OCI-LY7 (cell line): ENCODE measurements around the gene ATXN1L. TPM values are rescaled to one million over a fixed set of nuclear protein-coding genes. Genes with fewer than 3 reads are reported as not detected.
A peak's percentile ranks its signal among the peaks of the same experiment; 100 is the strongest.

ENCODE experiments used
- BruUV-seq: library from RNA; stranded (reverse); fragments of 400-500 nt; replicated peaks from 2 replicates; lab custom pipeline; 2021; lab: Mats Ljungman, UMichigan
- CTCF ChIA-PET: fragments of 300-600 bp; sonication (Branson Sonifier 250); formaldehyde crosslinking; loops from one replicate; lab custom pipeline; 2022; ENCODE audit warnings: antibody characterized with exemption; ENCODE audit not compliant: unreplicated experiment; lab: Charles Lee
- POLR2A ChIA-PET: fragments of 300-600 bp; sonication (Branson Sonifier 250); formaldehyde crosslinking; loops from one replicate; lab custom pipeline; 2022; ENCODE audit warnings: antibody characterized with exemption; lab: Charles Lee
- DNase-seq: peaks from one replicate; pipeline ENCODE4 v3.0.0-alpha.2; 2015; ENCODE audit warnings: low spot score
- H2AFZ ChIP-seq: fragments of 200-600 bp; sonication (generic), shearing (Covaris generic); 2 replicates; pipeline ENCODE4 v1.6.1; 2014; ENCODE audit warnings: mild to moderate bottlenecking, antibody characterized with exemption, low read length, moderate library complexity
- H3K27ac ChIP-seq: fragments of 200-600 bp; sonication (generic); 2 replicates; pipeline ENCODE4 v1.5.1; 2014; ENCODE audit warnings: mixed run types, low read depth, mild to moderate bottlenecking, moderate library complexity, low read length, inconsistent platforms; ENCODE audit not compliant: poor library complexity, severe bottlenecking
- H3K36me3 ChIP-seq: fragments of 200-600 bp; sonication (generic); 2 replicates; pipeline ENCODE4 v1.6.1; 2014; ENCODE audit warnings: mild to moderate bottlenecking, antibody characterized with exemption, low read length, moderate library complexity, mixed read lengths; ENCODE audit not compliant: insufficient read depth
- H3K4me1 ChIP-seq: fragments of 200-600 bp; sonication (generic); 2 replicates; pipeline ENCODE4 v1.5.1; 2014; ENCODE audit warnings: mild to moderate bottlenecking, low read length; ENCODE audit not compliant: insufficient read depth, poor library complexity, severe bottlenecking
- H3K4me2 ChIP-seq: fragments of 200-600 bp; sonication (generic); 2 replicates; pipeline ENCODE4 v1.6.1; 2014; ENCODE audit warnings: mild to moderate bottlenecking, low read length
- H3K4me3 ChIP-seq: fragments of 200-600 bp; sonication (generic); 2 replicates; pipeline ENCODE4 v1.5.1; 2014; ENCODE audit warnings: mild to moderate bottlenecking, low read depth, low read length; ENCODE audit not compliant: poor library complexity, severe bottlenecking
- H3K79me2 ChIP-seq: fragments of 200-600 bp; sonication (generic); 2 replicates; pipeline ENCODE4 v1.6.1; 2016; ENCODE audit warnings: low read depth, mild to moderate bottlenecking, low read length, moderate library complexity, mixed read lengths; ENCODE audit not compliant: insufficient read depth
- H3K9me2 ChIP-seq: fragments of 200-600 bp; sonication (generic); 2 replicates; pipeline ENCODE4 v1.6.1; 2016; ENCODE audit warnings: mild to moderate bottlenecking, low read length, mixed read lengths; ENCODE audit not compliant: insufficient read depth
- H3K9me3 ChIP-seq: fragments of 200-600 bp; sonication (generic); 2 replicates; pipeline ENCODE4 v1.6.1; 2014; ENCODE audit warnings: mild to moderate bottlenecking, mixed run types, low read length, mixed read lengths
- H4K20me1 ChIP-seq: fragments of 200-600 bp; sonication (generic); 2 replicates; pipeline ENCODE4 v1.6.1; 2014; ENCODE audit warnings: mild to moderate bottlenecking, antibody characterized with exemption, low read length, moderate library complexity, mixed read lengths; ENCODE audit not compliant: insufficient read depth
- EZH2phosphoT487 ChIP-seq: fragments of 200-600 bp; sonication (generic); IDR thresholded peaks from 2 replicates; pipeline ENCODE4 v1.6.1; 2018; ENCODE audit warnings: low read depth, borderline replicate concordance, mild to moderate bottlenecking, mixed run types, antibody characterized with exemption, low read length, moderate library complexity, mixed read lengths
- intact Hi-C: fragments of 100-400 bp; cut with micrococcal nuclease; formaldehyde crosslinking; loops from one replicate; pipeline ENCODE4 v1.10.0; 2022; ENCODE audit not compliant: unreplicated experiment
- total RNA-seq, 2 experiments: library from RNA; depleted of rRNA in 1 of 2; stranded (reverse); fragments of >200 nt in 1 of 2; shearing (Covaris generic) in 1 of 2; gene quantifications; 2 replicates each; pipeline ENCODE4 v1.2.3, GENCODE V29; 2014 to 2022
- TF ChIP-seq, protein P1 (sequence below): fragments of 200-600 bp; sonication (generic); conservative IDR thresholded peaks from 2 replicates; pipeline ENCODE4 v1.5.1; 2014; ENCODE audit warnings: mild to moderate bottlenecking, antibody characterized with exemption, low read length, moderate library complexity, mixed read lengths

ATXN1L gene
- total RNA-seq, 2 experiments from 2014 or later, result 12.5 to 19.5 TPM

DNA sequence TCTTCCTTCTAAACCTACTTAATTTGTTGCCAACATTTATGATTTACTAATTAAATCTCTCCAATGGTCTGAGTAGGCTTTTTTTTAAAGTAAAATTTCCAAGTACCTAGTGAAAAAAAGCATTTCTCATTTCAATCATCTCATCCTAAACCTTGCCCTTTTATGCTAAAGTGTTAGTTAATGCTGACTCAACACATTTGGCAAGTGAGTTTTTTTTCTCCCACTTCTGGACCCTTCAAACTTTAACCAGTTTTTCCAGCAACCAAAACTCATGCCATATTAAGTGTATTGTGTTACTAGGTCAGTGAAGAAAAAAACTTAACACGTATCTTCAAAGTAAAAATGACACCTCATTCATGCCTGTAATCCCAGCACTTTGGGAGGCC is 42.5 kb upstream of the ATXN1L start:
- POLR2A ChIA-PET, result interaction anchor here (1.6 kb wide), 1 partner anchor 37 kb away, joined by 3 read pairs; no protein-coding TSS in a partner anchor
- CTCF ChIA-PET, result no interaction called here
- Histone ChIP-seq H3K4me2 (no peak overlapping the region), H3K9me2 (no peaks in the 10 kb centered on the region), H3K4me1 (peaks cover 15% of the 10 kb centered on the region), H3K36me3 (peaks cover 63% of the 10 kb centered on the region), H2AFZ (no peak overlapping the region), H3K79me2 (peaks cover 87% of the 10 kb centered on the region), H3K4me3 (no peak overlapping the region), H4K20me1 (peaks cover 17% of the 10 kb centered on the region; the same call in 1 of the 2 replicates), H3K27ac (no peak overlapping the region), H3K9me3 (no peaks in the 10 kb centered on the region)
- BruUV-seq, result no TSS peak
- intact Hi-C loops, result no loop called here
- TF ChIP-seq, protein P1, sequence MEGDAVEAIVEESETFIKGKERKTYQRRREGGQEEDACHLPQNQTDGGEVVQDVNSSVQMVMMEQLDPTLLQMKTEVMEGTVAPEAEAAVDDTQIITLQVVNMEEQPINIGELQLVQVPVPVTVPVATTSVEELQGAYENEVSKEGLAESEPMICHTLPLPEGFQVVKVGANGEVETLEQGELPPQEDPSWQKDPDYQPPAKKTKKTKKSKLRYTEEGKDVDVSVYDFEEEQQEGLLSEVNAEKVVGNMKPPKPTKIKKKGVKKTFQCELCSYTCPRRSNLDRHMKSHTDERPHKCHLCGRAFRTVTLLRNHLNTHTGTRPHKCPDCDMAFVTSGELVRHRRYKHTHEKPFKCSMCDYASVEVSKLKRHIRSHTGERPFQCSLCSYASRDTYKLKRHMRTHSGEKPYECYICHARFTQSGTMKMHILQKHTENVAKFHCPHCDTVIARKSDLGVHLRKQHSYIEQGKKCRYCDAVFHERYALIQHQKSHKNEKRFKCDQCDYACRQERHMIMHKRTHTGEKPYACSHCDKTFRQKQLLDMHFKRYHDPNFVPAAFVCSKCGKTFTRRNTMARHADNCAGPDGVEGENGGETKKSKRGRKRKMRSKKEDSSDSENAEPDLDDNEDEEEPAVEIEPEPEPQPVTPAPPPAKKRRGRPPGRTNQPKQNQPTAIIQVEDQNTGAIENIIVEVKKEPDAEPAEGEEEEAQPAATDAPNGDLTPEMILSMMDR, result no peak
- DNase-seq, result no peak

DNA sequence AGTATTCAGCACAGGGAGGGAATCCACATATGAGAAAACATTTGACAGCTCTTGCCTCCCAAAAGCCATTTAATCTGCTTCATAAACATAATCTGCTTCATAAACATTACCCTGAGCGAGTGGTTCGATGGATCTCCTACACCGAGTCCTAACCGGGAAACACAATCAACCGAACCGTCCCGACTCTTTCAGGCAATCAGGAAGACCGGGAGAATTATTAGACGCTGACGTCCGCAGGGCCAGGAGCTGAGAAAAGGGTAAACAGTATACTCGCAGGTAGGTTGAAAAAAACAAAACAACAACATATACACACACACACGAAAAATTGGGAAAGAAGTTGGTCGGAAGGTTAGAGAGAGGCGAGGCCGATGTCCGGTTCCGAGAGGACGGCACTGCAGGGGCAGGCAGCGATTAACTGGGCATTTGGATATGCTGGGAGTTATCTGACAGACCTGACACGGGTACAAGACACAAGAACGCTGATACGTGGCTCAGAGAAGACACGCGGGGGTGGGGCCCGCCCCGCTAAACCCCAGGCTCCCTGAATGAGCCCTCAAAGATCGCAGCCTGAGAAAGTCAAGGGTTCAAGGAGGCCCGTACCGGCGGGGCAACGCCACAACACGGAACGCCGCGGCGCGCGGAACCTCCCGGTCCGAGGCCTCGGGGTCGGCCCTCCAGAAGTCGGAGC is 37.7 kb upstream of the ATXN1L start:
- H2AFZ ChIP-seq, result peak overlapping the region; percentile 90; the same call in 1 of the 2 replicates
- peaks cover 57% of the 10 kb centered on the region for H3K79me2 ChIP-seq
- H3K9me3 ChIP-seq, result no peaks in the 10 kb centered on the region
- ChIA-PET CTCF (no interaction called here), POLR2A (interaction anchor here (0.5 to 2.1 kb wide), 7 partner anchors 9 to 168 kb away, joined by 3 to 7 read pairs (median 3); no protein-coding TSS in a partner anchor)
- no peak for DNase-seq
- H3K36me3 ChIP-seq, result peaks cover 30% of the 10 kb centered on the region
- peak overlapping the region; percentile 98 for H3K4me3 ChIP-seq
- BruUV-seq, result no TSS peak
- H3K9me2 ChIP-seq, result no peaks in the 10 kb centered on the region
- peaks cover 23% of the 10 kb centered on the region for H3K4me1 ChIP-seq
- peaks cover 18% of the 10 kb centered on the region; the same call in 1 of the 2 replicates for H4K20me1 ChIP-seq
- TF ChIP-seq, protein P1, result no peak
- TF ChIP-seq EZH2phosphoT487, result no peak
- H3K4me2 ChIP-seq, result peak overlapping the region; percentile 98
- intact Hi-C loops, result loop anchor here (2.0 to 5.0 kb wide), 4 partner anchors 75 to 153 kb away; partner anchors contain the start of genes IST1 and PHLPP2
- peak overlapping the region; percentile 85 for H3K27ac ChIP-seq
